ENCODE measurements around the gene MAN2A2.

- TF ChIP-seq EZH2 (IDR thresholded peaks at IDR 0.05; ENCODE audit: insufficient read depth, poor library complexity, severe bottlenecking): no peak
- TF ChIP-seq EZH2phosphoT487 (IDR thresholded peaks at IDR 0.05; ENCODE audit: insufficient read depth, low read depth): no peak
These were observed 15.1 kb downstream of the MAN2A2 start for GRCh38 chr15:90918034-90918788.

All from GM23248 (cell line).